Measurements from ENCODE around the gene ATF7.

GRCh38 chr12:53674977-53675700 is 49.0 kb upstream of the ATF7 start:
- TF ChIP-seq CTCF (IDR thresholded peaks at IDR 0.05; ENCODE audit: insufficient read depth, low read length) (no peak), GABPA (IDR thresholded peaks at IDR 0.05; ENCODE audit: low read depth) (no peak), POLR2AphosphoS5 (IDR thresholded peaks at IDR 0.05; ENCODE audit: low read depth) (no peak)
- TF ChIP-seq, protein P1, sequence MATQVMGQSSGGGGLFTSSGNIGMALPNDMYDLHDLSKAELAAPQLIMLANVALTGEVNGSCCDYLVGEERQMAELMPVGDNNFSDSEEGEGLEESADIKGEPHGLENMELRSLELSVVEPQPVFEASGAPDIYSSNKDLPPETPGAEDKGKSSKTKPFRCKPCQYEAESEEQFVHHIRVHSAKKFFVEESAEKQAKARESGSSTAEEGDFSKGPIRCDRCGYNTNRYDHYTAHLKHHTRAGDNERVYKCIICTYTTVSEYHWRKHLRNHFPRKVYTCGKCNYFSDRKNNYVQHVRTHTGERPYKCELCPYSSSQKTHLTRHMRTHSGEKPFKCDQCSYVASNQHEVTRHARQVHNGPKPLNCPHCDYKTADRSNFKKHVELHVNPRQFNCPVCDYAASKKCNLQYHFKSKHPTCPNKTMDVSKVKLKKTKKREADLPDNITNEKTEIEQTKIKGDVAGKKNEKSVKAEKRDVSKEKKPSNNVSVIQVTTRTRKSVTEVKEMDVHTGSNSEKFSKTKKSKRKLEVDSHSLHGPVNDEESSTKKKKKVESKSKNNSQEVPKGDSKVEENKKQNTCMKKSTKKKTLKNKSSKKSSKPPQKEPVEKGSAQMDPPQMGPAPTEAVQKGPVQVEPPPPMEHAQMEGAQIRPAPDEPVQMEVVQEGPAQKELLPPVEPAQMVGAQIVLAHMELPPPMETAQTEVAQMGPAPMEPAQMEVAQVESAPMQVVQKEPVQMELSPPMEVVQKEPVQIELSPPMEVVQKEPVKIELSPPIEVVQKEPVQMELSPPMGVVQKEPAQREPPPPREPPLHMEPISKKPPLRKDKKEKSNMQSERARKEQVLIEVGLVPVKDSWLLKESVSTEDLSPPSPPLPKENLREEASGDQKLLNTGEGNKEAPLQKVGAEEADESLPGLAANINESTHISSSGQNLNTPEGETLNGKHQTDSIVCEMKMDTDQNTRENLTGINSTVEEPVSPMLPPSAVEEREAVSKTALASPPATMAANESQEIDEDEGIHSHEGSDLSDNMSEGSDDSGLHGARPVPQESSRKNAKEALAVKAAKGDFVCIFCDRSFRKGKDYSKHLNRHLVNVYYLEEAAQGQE (IDR thresholded peaks at IDR 0.05; ENCODE audit: insufficient replicate concordance, low read depth) = no peak

All from HL-60 (cell line).